ENCODE results near the gene LRMDA. TPM values are rescaled to one million over a fixed set of nuclear protein-coding genes. Genes with fewer than 3 reads are reported as not detected.

LRMDA gene
- total and polyA plus RNA-seq, 2 of the 13 experiments (the other 11 are each of a cell fraction or from before 2014, with no cell fraction given) = 13.4 to 22.0 TPM

- TF ChIP-seq, protein P1, sequence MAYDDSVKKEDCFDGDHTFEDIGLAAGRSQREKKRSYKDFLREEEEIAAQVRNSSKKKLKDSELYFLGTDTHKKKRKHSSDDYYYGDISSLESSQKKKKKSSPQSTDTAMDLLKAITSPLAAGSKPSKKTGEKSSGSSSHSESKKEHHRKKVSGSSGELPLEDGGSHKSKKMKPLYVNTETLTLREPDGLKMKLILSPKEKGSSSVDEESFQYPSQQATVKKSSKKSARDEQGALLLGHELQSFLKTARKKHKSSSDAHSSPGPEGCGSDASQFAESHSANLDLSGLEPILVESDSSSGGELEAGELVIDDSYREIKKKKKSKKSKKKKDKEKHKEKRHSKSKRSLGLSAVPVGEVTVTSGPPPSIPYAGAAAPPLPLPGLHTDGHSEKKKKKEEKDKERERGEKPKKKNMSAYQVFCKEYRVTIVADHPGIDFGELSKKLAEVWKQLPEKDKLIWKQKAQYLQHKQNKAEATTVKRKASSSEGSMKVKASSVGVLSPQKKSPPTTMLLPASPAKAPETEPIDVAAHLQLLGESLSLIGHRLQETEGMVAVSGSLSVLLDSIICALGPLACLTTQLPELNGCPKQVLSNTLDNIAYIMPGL (CRISPR knock-in tag; IDR thresholded peaks at IDR 0.05; ENCODE audit: borderline replicate concordance in 1 of 2, low read depth in 1 of 2) = peak; percentile 5 to 52; a peak in 2 of 4 replicates
- TF ChIP-seq ATF7-NPFF (CRISPR knock-in tag; IDR thresholded peaks at IDR 0.05; ENCODE audit: low read depth) (0 out of 2 replicates have a peak, but pooled peaks have one; percentile 41), ZNF713 (CRISPR knock-in tag; IDR thresholded peaks at IDR 0.05) (no peak), SIN3A (IDR thresholded peaks at IDR 0.05; ENCODE audit: borderline replicate concordance, low read depth, low read length) (0 out of 2 replicates have a peak, but pooled peaks have one; percentile 5), ZBTB3 (CRISPR knock-in tag; IDR thresholded peaks at IDR 0.05; ENCODE audit: borderline replicate concordance, low read depth) (no peak), ZNF543 (CRISPR knock-in tag; IDR thresholded peaks at IDR 0.05) (peak; percentile 32; the same call in 1 of the 2 replicates), ZNF280D (CRISPR knock-in tag; IDR thresholded peaks at IDR 0.05) (0 out of 2 replicates have a peak, but pooled peaks have one; percentile 1), ZNF251 (CRISPR knock-in tag; IDR thresholded peaks at IDR 0.05) (no peak), SOX6 (IDR thresholded peaks at IDR 0.05) (no peak), SOX6 (CRISPR knock-in tag; IDR thresholded peaks at IDR 0.05) (peak; percentile 10; the same call in 1 of the 2 replicates), REST (IDR thresholded peaks at IDR 0.05; ENCODE audit: borderline replicate concordance in 1 of 2, low read depth in 1 of 2, low read length in 2 of 2) (no peak), ZNF883 (CRISPR knock-in tag; IDR thresholded peaks at IDR 0.05; ENCODE audit: not compliant biosample characterization) (peak; percentile 7), MBD4 (IDR thresholded peaks at IDR 0.05; ENCODE audit: borderline replicate concordance, low read length) (0 out of 2 replicates have a peak, but pooled peaks have one; percentile 41), ZHX1 (CRISPR knock-in tag; IDR thresholded peaks at IDR 0.05; ENCODE audit: low read depth) (0 out of 2 replicates have a peak, but pooled peaks have one; percentile 3), ERF (CRISPR knock-in tag; IDR thresholded peaks at IDR 0.05) (peak; percentile 12; the same call in 1 of the 2 replicates), DMAP1 (CRISPR knock-in tag; IDR thresholded peaks at IDR 0.05) (0 out of 2 replicates have a peak, but pooled peaks have one; percentile 28), MEIS2 (CRISPR knock-in tag; IDR thresholded peaks at IDR 0.05) (0 out of 2 replicates have a peak, but pooled peaks have one; percentile 7), RCOR2 (CRISPR knock-in tag; IDR thresholded peaks at IDR 0.05) (0 out of 2 replicates have a peak, but pooled peaks have one; percentile 13)
Measured at GRCh38 chr10:76025124-76025477, 593.7 kb downstream of the LRMDA start (continued).

All from HepG2 (cell line).